ENCODE data around the gene SMPD4.
"Not testable (repeated sequence)": the region's sequence is repeated elsewhere in the genome, so short reads cannot be mapped to it uniquely, and the experiment has no call there.

Gene SMPD4

GRCh38 chr2:130102597-130103363 is 78.6 kb downstream of the SMPD4 start:
- not testable (repeated sequence) for FAIRE-seq; DNase-seq (ENCODE audit: extremely low spot score, insufficient read length, low read depth)

Data from GM18507 (cell line).